Osteocyte (in vitro differentiated cells): Measurements from ENCODE around the gene CDH23. TPM values are rescaled to one million over a fixed set of nuclear protein-coding genes. Genes with fewer than 3 reads are reported as not detected.

Experiments
- DNase-seq: peaks from one replicate; pipeline ENCODE4 v3.0.0; 2021; ENCODE audit warnings: mixed read lengths; ENCODE audit not compliant: unreplicated experiment; ENCODE audit errors: extremely low spot score
- H3K27ac Mint-ChIP-seq: one replicate; pipeline ENCODE4 v1.8.0; 2021; ENCODE audit warnings: mild to moderate bottlenecking, mixed read lengths; ENCODE audit not compliant: unreplicated experiment
- H3K27me3 Mint-ChIP-seq: one replicate; pipeline ENCODE4 v1.8.0; 2021; ENCODE audit warnings: mixed read lengths; ENCODE audit not compliant: unreplicated experiment
- H3K36me3 Mint-ChIP-seq: one replicate; pipeline ENCODE4 v1.8.0; 2021; ENCODE audit warnings: mixed read lengths; ENCODE audit not compliant: unreplicated experiment
- H3K4me1 Mint-ChIP-seq: one replicate; pipeline ENCODE4 v1.8.0; 2021; ENCODE audit warnings: mixed read lengths; ENCODE audit not compliant: unreplicated experiment
- H3K4me3 Mint-ChIP-seq: one replicate; pipeline ENCODE4 v1.8.0; 2021; ENCODE audit warnings: mild to moderate bottlenecking, moderate library complexity, mixed read lengths; ENCODE audit not compliant: unreplicated experiment
- H3K9me3 Mint-ChIP-seq: one replicate; pipeline ENCODE4 v1.8.0; 2021; ENCODE audit warnings: mixed read lengths; ENCODE audit not compliant: unreplicated experiment
- CTCF ChIP-seq: fragments of 200-600 bp; sonication (generic); IDR thresholded peaks from 2 replicates; pipeline ENCODE4 v1.5.0; 2021; ENCODE audit warnings: antibody characterized with exemption, mild to moderate bottlenecking, moderate library complexity
- total RNA-seq: library from RNA; stranded (reverse); gene quantifications from 2 replicates; pipeline ENCODE4 v1.2.1, GENCODE V29; 2021

The CDH23 gene
- total RNA-seq, 1 donor from 2014 or later = not detected

DNA sequence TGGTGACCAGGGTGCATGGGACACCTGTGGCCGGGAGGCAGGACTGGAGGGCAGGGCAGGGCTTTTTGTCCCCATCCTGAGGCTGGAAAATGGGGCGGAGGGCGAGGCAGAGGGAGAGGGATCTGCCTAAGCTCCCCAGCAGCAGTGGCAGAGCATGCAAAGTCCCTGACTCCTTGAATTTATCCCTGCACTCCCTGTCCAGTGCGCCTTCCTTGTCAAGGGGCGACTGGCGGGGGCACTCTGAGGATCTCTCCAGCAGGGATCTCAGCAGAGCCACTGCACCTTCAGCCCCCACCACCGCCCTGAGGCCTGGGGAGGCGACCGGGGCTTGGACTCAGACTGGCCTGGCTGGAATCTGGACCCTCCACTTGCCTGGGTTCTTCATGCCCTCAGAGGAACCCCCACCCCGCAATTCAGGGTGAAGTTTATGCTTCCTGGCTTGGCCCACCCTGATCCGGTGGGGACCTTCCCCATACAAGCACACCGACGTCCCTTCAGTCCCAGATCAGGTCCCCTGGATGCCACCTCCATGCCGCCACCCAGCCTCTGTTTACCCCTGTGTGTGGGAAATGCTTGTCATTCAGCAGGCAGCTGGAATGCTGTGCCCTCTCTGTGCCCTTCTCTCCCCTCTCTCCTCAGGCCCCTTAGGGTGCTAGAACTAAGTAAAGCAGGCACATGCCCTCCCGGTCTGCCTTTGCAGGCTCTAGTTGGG, 46.3 kb downstream of the CDH23 start:
- Mint-ChIP-seq H3K27me3 (peaks cover 34% of the 10 kb centered on the region), H3K4me1 (no peaks in the 10 kb centered on the region)

GRCh38 chr10:71443676-71444075, 47.0 kb downstream of the CDH23 start:
- no peak overlapping the region for H3K27ac Mint-ChIP-seq
- H3K27me3 Mint-ChIP-seq = peaks cover 30% of the 10 kb centered on the region

More for the DNA sequence above, 46.3 kb downstream of the CDH23 start:
- Mint-ChIP-seq H3K27ac (no peak overlapping the region), H3K36me3 (no peaks in the 10 kb centered on the region), H3K9me3 (no peaks in the 10 kb centered on the region), H3K4me3 (no peak overlapping the region)
- DNase-seq = no peak
- no peak for TF ChIP-seq CTCF

DNA sequence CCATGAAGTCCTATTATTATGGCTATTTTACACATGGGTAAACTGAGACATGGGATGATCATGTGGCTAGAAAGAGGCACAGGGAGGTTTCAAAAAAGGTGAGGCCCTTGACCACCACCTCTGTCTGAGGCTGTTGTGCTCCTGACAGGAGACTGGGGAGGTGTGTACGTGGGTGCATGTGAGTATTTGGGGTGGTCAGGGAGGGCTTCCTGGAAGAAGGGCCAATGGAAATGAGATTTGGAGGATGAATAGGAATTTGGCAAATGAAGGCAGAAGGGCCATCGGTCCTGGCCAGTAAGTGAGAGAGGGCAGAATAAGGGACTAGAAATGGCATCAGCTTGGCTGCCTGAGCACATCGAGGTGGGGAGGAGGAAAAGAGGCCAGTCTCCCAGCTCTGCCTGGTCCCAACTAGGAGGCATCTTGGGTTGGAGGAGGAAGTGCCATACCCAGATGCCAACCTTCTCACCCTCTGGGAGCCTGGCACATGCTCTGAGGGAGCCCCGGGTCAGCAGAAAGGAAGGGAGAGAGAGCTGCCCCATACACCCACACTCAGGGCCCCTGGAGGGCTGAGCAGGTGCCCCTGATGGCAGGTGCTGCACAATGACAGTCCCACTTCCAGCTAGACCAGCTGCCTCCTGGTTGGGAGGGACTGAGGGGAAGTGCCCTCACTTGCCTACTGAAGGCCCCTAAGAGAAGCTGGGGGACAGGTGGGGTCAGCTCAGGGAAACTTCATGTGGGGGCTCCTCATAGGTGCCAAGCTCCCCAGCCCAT, 47.7 kb downstream of the CDH23 start:
- no peak overlapping the region for H3K27ac Mint-ChIP-seq
- peaks cover 27% of the 10 kb centered on the region for H3K27me3 Mint-ChIP-seq
- no peak for TF ChIP-seq CTCF
- H3K36me3 Mint-ChIP-seq = no peaks in the 10 kb centered on the region
- no peak overlapping the region for H3K4me3 Mint-ChIP-seq
- DNase-seq = no peak
- no peaks in the 10 kb centered on the region for H3K4me1 Mint-ChIP-seq
- no peaks in the 10 kb centered on the region for H3K9me3 Mint-ChIP-seq

More at GRCh38 chr10:71443676-71444075, 47.0 kb downstream of the CDH23 start:
- TF ChIP-seq CTCF = no peak
- no peak for DNase-seq
- H3K36me3 Mint-ChIP-seq = no peaks in the 10 kb centered on the region
- no peaks in the 10 kb centered on the region for H3K9me3 Mint-ChIP-seq
- no peak overlapping the region for H3K4me3 Mint-ChIP-seq
- H3K4me1 Mint-ChIP-seq = no peaks in the 10 kb centered on the region

DNA sequence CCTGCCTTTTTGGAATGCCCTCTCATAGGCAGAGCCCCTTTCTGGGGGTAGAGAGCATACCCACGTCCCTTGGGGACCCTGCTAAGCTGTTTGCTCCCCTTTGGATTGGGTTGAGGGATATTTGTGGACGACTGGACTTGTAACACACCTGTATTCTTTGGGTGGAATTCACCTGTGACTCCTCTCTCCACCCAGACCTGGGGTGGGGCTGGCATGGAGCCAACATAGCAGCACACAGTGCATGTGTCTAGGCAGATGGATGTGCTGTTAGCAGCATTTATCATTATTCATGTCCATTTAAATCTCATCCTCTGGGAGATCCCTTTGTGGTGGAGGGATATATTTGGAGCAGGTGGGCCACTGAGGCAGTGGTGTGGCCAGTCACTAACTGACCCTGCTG, 51.0 kb downstream of the CDH23 start:
- H3K4me3 Mint-ChIP-seq = no peak overlapping the region
- DNase-seq = no peak
- TF ChIP-seq CTCF = no peak
- H3K4me1 Mint-ChIP-seq = no peaks in the 10 kb centered on the region
- no peaks in the 10 kb centered on the region for H3K36me3 Mint-ChIP-seq
- no peaks in the 10 kb centered on the region for H3K9me3 Mint-ChIP-seq
- no peak overlapping the region for H3K27ac Mint-ChIP-seq
- H3K27me3 Mint-ChIP-seq = peaks cover 25% of the 10 kb centered on the region

GRCh38 chr10:71448146-71448545, 51.4 kb downstream of the CDH23 start:
- no peak overlapping the region for H3K27ac Mint-ChIP-seq
- H3K27me3 Mint-ChIP-seq = peaks cover 30% of the 10 kb centered on the region
- no peaks in the 10 kb centered on the region for H3K9me3 Mint-ChIP-seq
- no peak for TF ChIP-seq CTCF
- no peaks in the 10 kb centered on the region for H3K4me1 Mint-ChIP-seq
- H3K4me3 Mint-ChIP-seq = no peak overlapping the region
- no peak for DNase-seq
- H3K36me3 Mint-ChIP-seq = no peaks in the 10 kb centered on the region
